ENCODE data around the gene VPS13D.

The VPS13D gene

GRCh38 chr1:12228979-12229378 lies 851 bp upstream of the VPS13D start:
- DNase-seq (ENCODE audit: low read depth): no peak

- no peak for DNase-seq (ENCODE audit: low read depth)
Observed at GRCh38 chr1:12229386-12229834, 420 bp upstream of the VPS13D start.

DNA sequence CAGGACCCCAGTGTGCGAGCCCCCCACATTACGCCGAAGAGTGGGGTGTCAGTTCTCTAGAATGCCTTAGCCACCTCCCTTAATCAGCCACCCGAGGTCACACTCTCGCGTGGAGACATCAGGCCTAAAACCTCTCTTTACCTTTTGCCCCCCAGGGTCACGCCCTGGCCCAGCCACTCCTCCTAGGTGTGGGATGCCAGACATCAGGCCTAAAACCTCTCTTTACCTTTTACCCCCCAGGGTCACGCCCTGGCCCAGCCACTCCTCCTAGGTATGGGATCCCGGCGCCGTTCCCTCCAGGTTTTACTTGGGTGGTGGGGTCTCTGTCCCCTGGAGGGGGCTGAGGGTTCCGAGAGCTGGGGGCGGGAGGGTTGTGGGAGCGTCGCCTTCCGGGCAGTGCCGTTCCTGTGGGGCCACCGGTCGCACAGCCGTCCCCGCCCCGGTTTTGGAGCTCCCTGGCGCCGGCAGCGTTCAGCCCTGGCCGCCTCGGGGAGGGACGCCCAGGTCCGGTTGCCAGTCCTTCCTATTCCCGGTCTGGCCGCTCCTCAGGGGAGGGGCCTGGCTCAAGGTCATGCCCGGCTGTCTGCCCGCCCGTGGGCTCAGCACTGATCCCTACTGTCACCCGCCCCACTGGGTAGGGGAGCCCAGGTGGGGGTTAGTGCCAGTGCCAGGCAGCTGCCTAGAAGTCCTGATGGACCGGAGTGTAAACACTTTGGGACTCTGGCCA lies 882 bp downstream of the VPS13D start:
- no peak for DNase-seq (ENCODE audit: low read depth)

GRCh38 chr1:12231276-12231595 lies 1.4 kb downstream of the VPS13D start:
- no peak for DNase-seq (ENCODE audit: low read depth)

GRCh38 chr1:12232221-12232620 lies 2.4 kb downstream of the VPS13D start:
- no peak for DNase-seq (ENCODE audit: low read depth)

- no peak for DNase-seq (ENCODE audit: low read depth)
Observed at GRCh38 chr1:12244078-12244477, 14.2 kb downstream of the VPS13D start.

GRCh38 chr1:12244585-12244984 lies 14.8 kb downstream of the VPS13D start:
- no peak for DNase-seq (ENCODE audit: low read depth)

GRCh38 chr1:12245116-12245515 lies 15.3 kb downstream of the VPS13D start:
- no peak for DNase-seq (ENCODE audit: low read depth)

GRCh38 chr1:12245733-12246132 lies 15.9 kb downstream of the VPS13D start:
- no peak for DNase-seq (ENCODE audit: low read depth)

DNA sequence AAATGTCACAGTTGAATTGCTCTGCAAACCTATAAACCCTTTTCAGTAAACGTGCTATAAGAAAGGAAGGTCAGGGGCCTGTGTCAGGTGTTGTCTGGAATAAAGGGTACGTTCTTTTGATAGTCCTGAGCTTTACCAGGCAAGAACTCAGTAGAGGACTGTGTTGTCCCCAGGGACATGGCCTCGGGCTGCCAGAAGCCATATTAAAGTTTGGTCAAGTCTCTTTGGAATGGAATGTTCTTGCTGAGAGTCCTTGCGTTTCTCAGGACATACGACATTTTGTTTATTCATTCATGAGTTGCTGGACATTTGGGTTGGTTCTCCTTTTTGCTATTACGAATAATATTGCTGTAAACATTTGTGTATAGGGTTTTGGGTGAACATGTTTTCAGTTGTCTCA lies 16.8 kb downstream of the VPS13D start:
- no peak for DNase-seq (ENCODE audit: low read depth)

DNA sequence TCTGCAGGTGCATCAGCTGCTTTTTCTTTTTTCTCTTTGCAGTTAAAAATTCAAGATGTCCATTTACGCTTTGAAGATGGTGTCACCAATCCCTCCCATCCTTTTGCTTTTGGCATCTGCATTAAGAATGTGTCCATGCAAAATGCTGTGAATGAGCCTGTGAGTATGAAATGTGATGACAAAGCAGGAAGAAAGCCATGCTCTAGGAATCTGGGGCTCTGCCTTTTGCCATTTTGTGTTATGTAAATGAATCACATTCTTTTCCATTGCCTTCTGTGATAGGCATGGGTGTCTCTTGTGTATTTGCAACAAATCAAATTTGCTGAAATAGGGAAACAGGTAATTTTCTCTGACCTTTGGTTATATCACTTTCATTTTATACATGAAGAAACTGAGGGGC lies 19.4 kb downstream of the VPS13D start:
- no peak for DNase-seq (ENCODE audit: low read depth)

GRCh38 chr1:12249748-12250147 lies 19.9 kb downstream of the VPS13D start:
- DNase-seq (ENCODE audit: low read depth): no peak

DNA sequence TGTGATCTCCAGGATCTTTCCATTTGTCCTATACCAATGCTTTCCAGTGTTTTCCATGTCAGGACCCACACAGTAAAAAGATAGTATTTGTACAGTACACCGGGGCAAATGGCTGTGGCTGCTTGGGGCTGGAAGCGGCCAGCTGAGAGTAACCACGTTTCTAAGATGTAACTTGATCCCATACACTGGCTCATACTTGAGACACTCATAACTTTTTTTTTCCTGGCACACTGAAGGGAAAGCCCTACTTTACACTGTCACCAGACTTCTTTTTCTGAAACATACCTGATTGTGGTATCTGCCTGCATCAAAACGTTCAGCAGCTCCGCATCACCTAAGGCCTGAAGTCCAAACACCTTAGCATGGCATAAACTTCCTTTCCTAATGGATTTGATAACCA lies 21.6 kb downstream of the VPS13D start:
- no peak for DNase-seq (ENCODE audit: low read depth)

GRCh38 chr1:12255913-12256312 lies 26.1 kb downstream of the VPS13D start:
- no peak for DNase-seq (ENCODE audit: low read depth)

GRCh38 chr1:12258272-12258671 lies 28.4 kb downstream of the VPS13D start:
- DNase-seq (ENCODE audit: low read depth): no peak

DNA sequence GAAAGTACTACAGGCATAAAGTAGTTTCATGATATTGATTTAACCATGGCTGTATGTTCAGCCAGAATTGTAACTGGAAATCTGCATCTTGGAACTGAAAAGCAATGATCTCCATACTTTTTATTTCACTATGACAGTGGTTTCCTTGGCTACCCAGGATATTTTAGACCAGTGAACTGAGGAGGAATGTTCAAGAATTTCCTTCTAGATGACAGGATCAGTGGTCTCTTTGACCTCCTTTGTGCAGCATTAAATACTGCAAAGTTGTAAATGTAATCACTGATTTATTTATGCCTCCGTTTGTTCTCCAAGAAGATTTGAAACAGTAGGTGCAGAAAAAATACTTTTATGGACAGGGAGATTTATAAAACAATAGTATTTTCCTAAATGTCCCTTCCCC lies 39.5 kb downstream of the VPS13D start:
- no peak for DNase-seq (ENCODE audit: low read depth)

DNA sequence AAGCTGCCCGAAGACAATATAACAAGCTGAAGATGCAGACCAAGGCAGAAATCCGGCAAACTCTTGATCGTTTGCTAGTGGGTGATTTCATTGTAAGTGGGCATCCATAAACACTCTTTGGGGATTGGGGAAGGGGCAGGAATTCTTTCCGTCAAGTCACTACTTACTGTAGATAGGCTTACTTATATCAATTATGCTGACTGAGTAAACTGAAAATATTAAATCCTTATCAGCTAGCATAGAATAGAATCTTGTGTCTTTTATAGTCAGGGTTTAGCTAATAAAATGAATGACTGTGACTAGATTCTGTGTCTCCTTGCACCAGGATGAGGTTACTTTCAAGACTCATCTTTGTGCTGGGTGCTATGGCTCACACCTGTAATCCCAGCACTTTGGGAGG lies 41.2 kb downstream of the VPS13D start:
- DNase-seq (ENCODE audit: low read depth): no peak

GRCh38 chr1:12272770-12273169 lies 42.9 kb downstream of the VPS13D start:
- no peak for DNase-seq (ENCODE audit: low read depth)

DNA sequence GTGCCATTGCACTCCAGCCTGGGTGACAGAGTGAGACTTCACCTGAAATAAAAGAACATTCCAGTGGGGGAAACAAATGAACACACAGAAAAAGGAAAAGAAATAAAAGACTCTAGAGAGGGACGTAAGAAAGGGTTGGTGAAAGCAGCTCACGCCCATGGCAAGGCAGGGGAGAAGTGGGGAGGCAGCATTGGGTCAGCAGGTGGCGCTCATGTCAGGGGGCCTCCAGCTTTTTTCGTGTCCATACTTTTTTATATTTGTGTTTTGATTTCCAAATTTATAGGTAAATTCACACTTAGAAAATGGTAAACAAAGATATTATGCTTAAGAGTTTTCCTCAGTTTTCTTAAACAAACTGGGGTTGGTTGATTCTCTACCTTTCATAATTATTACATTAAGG lies 45.5 kb downstream of the VPS13D start:
- DNase-seq (ENCODE audit: low read depth): no peak

DNA sequence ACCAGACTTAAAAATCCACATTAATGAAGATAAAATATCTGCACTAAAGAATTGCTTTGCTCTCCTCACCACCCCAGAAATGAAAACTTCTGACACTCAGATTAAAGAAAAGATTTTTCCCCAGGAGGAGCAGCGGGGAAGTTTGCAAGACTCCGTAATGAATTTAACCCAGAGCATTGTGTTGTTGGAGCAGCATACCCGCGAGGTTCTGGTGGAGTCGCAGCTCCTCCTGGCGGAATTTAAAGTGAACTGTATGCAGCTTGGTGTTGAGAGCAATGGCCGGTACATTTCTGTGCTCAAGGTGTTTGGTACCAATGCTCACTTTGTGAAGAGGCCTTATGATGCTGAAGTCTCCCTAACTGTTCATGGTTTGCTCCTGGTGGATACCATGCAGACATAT lies 46.4 kb downstream of the VPS13D start:
- DNase-seq (ENCODE audit: low read depth): no peak

- no peak for DNase-seq (ENCODE audit: low read depth)
Observed at GRCh38 chr1:12279003-12279402, 49.2 kb downstream of the VPS13D start.

- no peak for DNase-seq (ENCODE audit: low read depth)
Observed at GRCh38 chr1:12279728-12280464, 50.1 kb downstream of the VPS13D start.

GRCh38 chr1:12282142-12282541 lies 52.3 kb downstream of the VPS13D start:
- no peak for DNase-seq (ENCODE audit: low read depth)

GRCh38 chr1:12284486-12284885 lies 54.7 kb downstream of the VPS13D start:
- DNase-seq (ENCODE audit: low read depth): no peak

Measured in HS-27A (cell line).